Measurements from ENCODE around the gene AKR7A2. TPM values are rescaled to one million over a fixed set of nuclear protein-coding genes. Genes with fewer than 3 reads are reported as not detected.

AKR7A2 gene
- total RNA-seq, 4 donors from 2014 or later, result 45.4 to 80.2 (median 60.2) TPM

DNA sequence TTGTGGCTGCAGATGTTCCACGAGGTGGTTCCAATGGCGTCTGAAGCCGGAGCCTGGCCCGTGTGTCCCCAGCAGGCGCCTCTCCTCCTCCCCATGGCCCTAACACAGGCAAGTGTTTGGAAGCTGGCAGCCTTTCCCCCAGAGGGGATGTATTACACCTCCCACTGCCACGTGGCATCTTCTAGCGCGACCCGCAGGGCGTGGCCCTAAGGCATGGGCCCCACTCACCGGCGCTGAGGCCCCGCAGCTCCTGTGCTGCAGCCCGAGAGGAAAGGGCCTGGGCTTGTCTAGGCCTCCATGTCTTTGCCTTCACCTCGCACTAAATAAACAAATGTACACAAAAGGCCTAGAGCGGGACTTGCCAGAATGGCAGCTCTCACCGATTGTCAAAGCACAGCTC lies 38.1 kb upstream of the AKR7A2 start:
- in situ Hi-C loops (cut with MboI; ENCODE audit: low sequenced_read_pairs in 4 of 4) (loop anchor here in 1 of 4 donors (10.0 kb wide), 1 partner anchor 305 kb away; no protein-coding TSS in a partner anchor), intact Hi-C loops (cut with DNase I; ENCODE audit: low total_unique reads) (loop anchor here (10.0 kb wide), 1 partner anchor 245 kb away; a partner anchor contains a TSS)
- DNase-seq (no peak), ATAC-seq (no peak)
- Histone ChIP-seq H3K36me3 (peaks cover 0 to 49% of the 10 kb centered on the region in 2 donors), H3K9me3 (no peaks in the 10 kb centered on the region), H3K4me3 (no peak overlapping the region), H3K27ac (no peak overlapping the region), H3K4me1 (no peaks in the 10 kb centered on the region), H3K27me3 (no peaks in the 10 kb centered on the region)
- TF ChIP-seq, protein P1, sequence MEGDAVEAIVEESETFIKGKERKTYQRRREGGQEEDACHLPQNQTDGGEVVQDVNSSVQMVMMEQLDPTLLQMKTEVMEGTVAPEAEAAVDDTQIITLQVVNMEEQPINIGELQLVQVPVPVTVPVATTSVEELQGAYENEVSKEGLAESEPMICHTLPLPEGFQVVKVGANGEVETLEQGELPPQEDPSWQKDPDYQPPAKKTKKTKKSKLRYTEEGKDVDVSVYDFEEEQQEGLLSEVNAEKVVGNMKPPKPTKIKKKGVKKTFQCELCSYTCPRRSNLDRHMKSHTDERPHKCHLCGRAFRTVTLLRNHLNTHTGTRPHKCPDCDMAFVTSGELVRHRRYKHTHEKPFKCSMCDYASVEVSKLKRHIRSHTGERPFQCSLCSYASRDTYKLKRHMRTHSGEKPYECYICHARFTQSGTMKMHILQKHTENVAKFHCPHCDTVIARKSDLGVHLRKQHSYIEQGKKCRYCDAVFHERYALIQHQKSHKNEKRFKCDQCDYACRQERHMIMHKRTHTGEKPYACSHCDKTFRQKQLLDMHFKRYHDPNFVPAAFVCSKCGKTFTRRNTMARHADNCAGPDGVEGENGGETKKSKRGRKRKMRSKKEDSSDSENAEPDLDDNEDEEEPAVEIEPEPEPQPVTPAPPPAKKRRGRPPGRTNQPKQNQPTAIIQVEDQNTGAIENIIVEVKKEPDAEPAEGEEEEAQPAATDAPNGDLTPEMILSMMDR (IDR thresholded peaks at IDR 0.05 in 4 of 5, conservative IDR thresholded peaks at IDR 0.05 in 1 of 5), result no peak
- no peak for TF ChIP-seq POLR2A (IDR thresholded peaks at IDR 0.05)

DNA sequence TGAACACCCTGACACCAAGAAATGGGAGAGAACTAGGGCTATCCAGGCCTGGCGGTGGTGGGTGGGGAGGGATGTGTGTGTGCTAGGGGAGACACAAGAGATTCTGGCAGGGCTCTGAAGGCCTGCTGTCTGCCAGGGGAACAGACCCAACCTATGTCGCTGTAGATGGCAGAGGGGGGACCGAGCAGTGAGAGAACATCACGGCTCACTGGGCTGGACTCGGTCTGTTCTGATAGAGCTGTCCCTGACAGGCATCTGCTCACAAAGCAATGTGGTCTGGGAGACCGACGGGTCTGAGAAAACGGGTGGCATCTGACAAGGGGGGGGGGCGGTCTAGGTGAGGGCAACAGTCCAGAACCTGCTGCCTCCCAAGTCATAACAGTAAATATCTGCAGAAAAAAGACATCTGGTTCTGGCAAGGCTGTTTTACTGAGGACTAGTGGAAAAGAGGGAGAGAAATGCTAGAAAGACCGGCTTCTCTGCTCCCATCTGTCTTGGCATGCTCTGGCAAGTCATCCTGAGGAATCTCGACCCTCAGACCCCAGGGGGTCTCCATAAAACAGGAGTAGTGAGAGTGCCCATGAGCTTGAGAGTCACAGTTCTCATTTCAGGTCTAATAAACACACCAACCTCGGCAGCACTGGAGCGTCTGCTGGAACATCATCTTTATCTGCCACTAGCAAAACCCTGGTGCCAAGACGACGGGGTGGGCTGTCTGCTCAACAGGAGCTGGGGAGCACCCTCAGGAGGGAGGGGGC lies 36.7 kb upstream of the AKR7A2 start:
- H3K27me3 ChIP-seq, result no peaks in the 10 kb centered on the region
- ATAC-seq, result no peak
- H3K27ac ChIP-seq, result no peak overlapping the region
- no peaks in the 10 kb centered on the region for H3K4me1 ChIP-seq
- no peaks in the 10 kb centered on the region for H3K9me3 ChIP-seq
- no peak overlapping the region for H3K4me3 ChIP-seq
- in situ Hi-C loops (cut with MboI; ENCODE audit: low sequenced_read_pairs in 4 of 4) (loop anchor here in 1 of 4 donors (10.0 kb wide), 1 partner anchor 306 kb away; no protein-coding TSS in a partner anchor), intact Hi-C loops (cut with DNase I; ENCODE audit: low total_unique reads) (loop anchor here (10.0 kb wide), 1 partner anchor 246 kb away; a partner anchor contains a TSS)
- H3K36me3 ChIP-seq, result peaks cover 0 to 48% of the 10 kb centered on the region in 2 donors
- no peak for DNase-seq
- TF ChIP-seq, protein P1 (IDR thresholded peaks at IDR 0.05 in 4 of 5, conservative IDR thresholded peaks at IDR 0.05 in 1 of 5), result no peak
- no peak for TF ChIP-seq POLR2A (IDR thresholded peaks at IDR 0.05)

DNA sequence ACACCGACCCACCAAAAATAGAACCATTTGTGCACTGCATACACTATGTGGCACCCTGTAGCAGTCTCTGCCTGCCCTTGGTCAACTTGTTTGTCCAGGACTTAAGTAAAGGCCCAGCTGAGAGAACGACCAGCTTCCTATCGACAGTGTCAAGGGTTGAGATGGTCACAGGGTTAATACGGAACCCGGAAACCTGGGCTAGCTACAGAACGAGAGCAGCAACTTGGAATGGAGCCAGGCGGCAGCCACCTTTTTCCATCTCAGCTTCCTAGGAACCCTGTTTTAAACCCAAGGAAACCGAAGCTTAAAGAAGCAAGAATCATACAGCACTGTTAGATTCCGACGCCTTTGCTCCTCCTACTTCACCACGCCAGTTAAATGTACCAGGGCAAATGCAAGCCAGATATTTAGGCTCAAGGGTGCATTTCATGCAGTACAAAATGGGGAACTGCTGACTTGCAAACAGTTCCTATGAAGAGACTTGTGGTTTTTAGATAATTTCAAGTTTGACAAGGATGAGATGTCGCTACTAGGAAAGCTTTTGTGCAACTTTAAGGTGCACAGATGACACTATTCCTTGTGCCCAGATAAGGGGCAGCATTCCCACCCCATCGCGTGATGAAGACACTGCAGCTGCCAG lies 35.7 kb upstream of the AKR7A2 start:
- no peaks in the 10 kb centered on the region for H3K9me3 ChIP-seq
- ATAC-seq (no peak), DNase-seq (no peak)
- intact Hi-C loops (cut with DNase I; ENCODE audit: low total_unique reads) (loop anchor here (10.0 kb wide), 1 partner anchor 247 kb away; a partner anchor contains a TSS), in situ Hi-C loops (cut with MboI; ENCODE audit: low sequenced_read_pairs in 4 of 4) (loop anchor here in 1 of 4 donors (10.0 kb wide), 1 partner anchor 307 kb away; no protein-coding TSS in a partner anchor)
- no peaks in the 10 kb centered on the region for H3K27me3 ChIP-seq
- H3K27ac ChIP-seq, result no peak overlapping the region
- H3K4me1 ChIP-seq, result no peaks in the 10 kb centered on the region
- H3K4me3 ChIP-seq, result no peak overlapping the region
- peaks cover 0 to 48% of the 10 kb centered on the region in 2 donors for H3K36me3 ChIP-seq
- TF ChIP-seq, protein P1 (IDR thresholded peaks at IDR 0.05 in 4 of 5, conservative IDR thresholded peaks at IDR 0.05 in 1 of 5), result no peak
- TF ChIP-seq POLR2A (IDR thresholded peaks at IDR 0.05), result no peak

DNA sequence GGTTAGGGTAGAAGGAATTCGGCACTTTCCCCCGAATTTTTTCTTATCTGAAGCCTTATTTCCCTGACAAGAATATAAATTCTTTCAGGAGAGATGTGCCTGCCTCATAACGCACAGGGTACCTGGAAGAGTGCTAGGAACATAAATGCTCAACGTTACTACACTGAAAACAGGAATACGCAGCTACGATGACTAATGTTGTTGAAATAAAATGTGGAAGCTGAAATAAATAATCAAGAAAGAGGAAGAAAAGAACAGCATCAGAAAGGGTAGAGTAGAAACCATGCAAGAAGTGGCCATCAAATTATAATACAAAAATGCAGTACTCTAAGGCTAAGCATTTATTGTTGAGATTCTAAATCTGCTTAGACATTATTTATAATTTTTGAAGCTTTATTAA lies 34.1 kb upstream of the AKR7A2 start:
- intact Hi-C loops (cut with DNase I; ENCODE audit: low total_unique reads), result loop anchor here (10.0 kb wide), 1 partner anchor 249 kb away; a partner anchor contains a TSS
- no peak for TF ChIP-seq POLR2A (IDR thresholded peaks at IDR 0.05)
- TF ChIP-seq, protein P1 (IDR thresholded peaks at IDR 0.05 in 4 of 5, conservative IDR thresholded peaks at IDR 0.05 in 1 of 5), result no peak
- H3K27ac ChIP-seq, result peak overlapping the region in 1 of 4 donors; percentile 2
- H3K9me3 ChIP-seq, result no peaks in the 10 kb centered on the region
- peaks cover 0 to 39% of the 10 kb centered on the region in 2 donors for H3K36me3 ChIP-seq
- DNase-seq, result no peak
- H3K4me1 ChIP-seq, result no peaks in the 10 kb centered on the region
- in situ Hi-C loops (cut with MboI; ENCODE audit: low sequenced_read_pairs in 4 of 4), result loop anchor here in 1 of 4 donors (10.0 kb wide), 1 partner anchor 309 kb away; no protein-coding TSS in a partner anchor
- H3K27me3 ChIP-seq, result no peaks in the 10 kb centered on the region
- no peak for ATAC-seq
- H3K4me3 ChIP-seq, result no peak overlapping the region

All from gastrocnemius medialis (tissue), 4 donors.